Measurements from ENCODE around the gene LPAR1.
"Not testable (repeated sequence)": the region's sequence is repeated elsewhere in the genome, so short reads cannot be mapped to it uniquely, and the experiment has no call there.

Gene LPAR1

GRCh38 chr9:111063332-111063731 is 25.1 kb upstream of the LPAR1 start:
- POLR2A ChIA-PET = no interaction called here
- CTCF ChIA-PET = no interaction called here
- TF ChIP-seq FOXA1 (IDR thresholded peaks at IDR 0.05) (no peak), BHLHE40 (IDR thresholded peaks at IDR 0.05; ENCODE audit: borderline replicate concordance) (no peak), NFRKB (IDR thresholded peaks at IDR 0.05) (no peak), L3MBTL2 (conservative IDR thresholded peaks at IDR 0.05) (no peak), FOXM1 (IDR thresholded peaks at IDR 0.05; ENCODE audit: borderline replicate concordance) (no peak), SP1 (IDR thresholded peaks at IDR 0.05) (no peak), ZNF384 (IDR thresholded peaks at IDR 0.05) (no peak)
- no peak for DNase-seq (ENCODE audit: extremely low spot score)

- no peak for DNase-seq (ENCODE audit: extremely low spot score)
Measured at GRCh38 chr9:111058166-111058565, 19.9 kb upstream of the LPAR1 start.

GRCh38 chr9:111056538-111056937 is 18.3 kb upstream of the LPAR1 start:
- TF ChIP-seq NFRKB (IDR thresholded peaks at IDR 0.05) (no peak), LEF1 (IDR thresholded peaks at IDR 0.05; ENCODE audit: borderline replicate concordance) (no peak), HDGF (IDR thresholded peaks at IDR 0.05; ENCODE audit: borderline replicate concordance) (no peak), SP1 (IDR thresholded peaks at IDR 0.05) (no peak), PKNOX1 (IDR thresholded peaks at IDR 0.05) (no peak), BHLHE40 (IDR thresholded peaks at IDR 0.05; ENCODE audit: borderline replicate concordance) (no peak), FOXA1 (IDR thresholded peaks at IDR 0.05) (no peak), ELF4 (IDR thresholded peaks at IDR 0.05) (no peak), L3MBTL2 (conservative IDR thresholded peaks at IDR 0.05) (no peak), FOXK2 (IDR thresholded peaks at IDR 0.05) (no peak), ARNT (IDR thresholded peaks at IDR 0.05) (no peak), ZNF384 (IDR thresholded peaks at IDR 0.05) (no peak)
- POLR2A ChIA-PET = no interaction called here
- DNase-seq (ENCODE audit: extremely low spot score) = no peak
- CTCF ChIA-PET = no interaction called here

More at GRCh38 chr9:111058166-111058565, 19.9 kb upstream of the LPAR1 start:
- ChIA-PET POLR2A (no interaction called here), CTCF (no interaction called here)
- TF ChIP-seq FOXA1 (IDR thresholded peaks at IDR 0.05) (no peak), NFRKB (IDR thresholded peaks at IDR 0.05) (no peak), LEF1 (IDR thresholded peaks at IDR 0.05; ENCODE audit: borderline replicate concordance) (no peak), L3MBTL2 (conservative IDR thresholded peaks at IDR 0.05) (no peak), BHLHE40 (IDR thresholded peaks at IDR 0.05; ENCODE audit: borderline replicate concordance) (no peak), SUZ12 (IDR thresholded peaks at IDR 0.05) (no peak), PKNOX1 (IDR thresholded peaks at IDR 0.05) (no peak), ZNF384 (IDR thresholded peaks at IDR 0.05) (no peak), FOXM1 (IDR thresholded peaks at IDR 0.05; ENCODE audit: borderline replicate concordance) (no peak), ELF4 (IDR thresholded peaks at IDR 0.05) (no peak), HDGF (IDR thresholded peaks at IDR 0.05; ENCODE audit: borderline replicate concordance) (no peak), CTBP1 (IDR thresholded peaks at IDR 0.05; ENCODE audit: borderline replicate concordance) (no peak), SP1 (IDR thresholded peaks at IDR 0.05) (no peak), TARDBP (IDR thresholded peaks at IDR 0.05) (no peak), ARNT (IDR thresholded peaks at IDR 0.05) (no peak), FOXK2 (IDR thresholded peaks at IDR 0.05) (no peak)

- TF ChIP-seq NFRKB (IDR thresholded peaks at IDR 0.05) (no peak), BHLHE40 (IDR thresholded peaks at IDR 0.05; ENCODE audit: borderline replicate concordance) (no peak), L3MBTL2 (conservative IDR thresholded peaks at IDR 0.05) (no peak), LEF1 (IDR thresholded peaks at IDR 0.05; ENCODE audit: borderline replicate concordance) (no peak), FOXA1 (IDR thresholded peaks at IDR 0.05) (no peak), ARNT (IDR thresholded peaks at IDR 0.05) (no peak), TARDBP (IDR thresholded peaks at IDR 0.05) (no peak), CTBP1 (IDR thresholded peaks at IDR 0.05; ENCODE audit: borderline replicate concordance) (no peak), HDGF (IDR thresholded peaks at IDR 0.05; ENCODE audit: borderline replicate concordance) (no peak), PKNOX1 (IDR thresholded peaks at IDR 0.05) (no peak), ZNF384 (IDR thresholded peaks at IDR 0.05) (no peak)
- CTCF ChIA-PET = no interaction called here
- DNase-seq (ENCODE audit: extremely low spot score) = no peak
- POLR2A ChIA-PET = no interaction called here
Measured at GRCh38 chr9:111052791-111053190, 14.5 kb upstream of the LPAR1 start.

GRCh38 chr9:111051400-111051799 is 13.1 kb upstream of the LPAR1 start:
- no peak for TF ChIP-seq ARNT (IDR thresholded peaks at IDR 0.05)
- TF ChIP-seq LEF1 (IDR thresholded peaks at IDR 0.05; ENCODE audit: borderline replicate concordance) = no peak
- no peak for TF ChIP-seq L3MBTL2 (conservative IDR thresholded peaks at IDR 0.05)
- no peak for TF ChIP-seq HDGF (IDR thresholded peaks at IDR 0.05; ENCODE audit: borderline replicate concordance)
- no peak for TF ChIP-seq BHLHE40 (IDR thresholded peaks at IDR 0.05; ENCODE audit: borderline replicate concordance)
- no peak for TF ChIP-seq FOXM1 (IDR thresholded peaks at IDR 0.05; ENCODE audit: borderline replicate concordance)
- TF ChIP-seq CTBP1 (IDR thresholded peaks at IDR 0.05; ENCODE audit: borderline replicate concordance) = no peak
- CTCF ChIA-PET = no interaction called here
- POLR2A ChIA-PET = no interaction called here
- no peak for DNase-seq (ENCODE audit: extremely low spot score)

GRCh38 chr9:111050819-111051218 is 12.5 kb upstream of the LPAR1 start:
- ChIA-PET CTCF (no interaction called here), POLR2A (no interaction called here)
- TF ChIP-seq L3MBTL2 (conservative IDR thresholded peaks at IDR 0.05) = no peak
- TF ChIP-seq BHLHE40 (IDR thresholded peaks at IDR 0.05; ENCODE audit: borderline replicate concordance) = no peak
- TF ChIP-seq ELF4 (IDR thresholded peaks at IDR 0.05) = no peak
- no peak for TF ChIP-seq PKNOX1 (IDR thresholded peaks at IDR 0.05)
- no peak for TF ChIP-seq HDGF (IDR thresholded peaks at IDR 0.05; ENCODE audit: borderline replicate concordance)
- no peak for TF ChIP-seq CTBP1 (IDR thresholded peaks at IDR 0.05; ENCODE audit: borderline replicate concordance)
- no peak for TF ChIP-seq LEF1 (IDR thresholded peaks at IDR 0.05; ENCODE audit: borderline replicate concordance)
- no peak for TF ChIP-seq FOXA1 (IDR thresholded peaks at IDR 0.05)
- no peak for TF ChIP-seq ZNF384 (IDR thresholded peaks at IDR 0.05)
- TF ChIP-seq FOXM1 (IDR thresholded peaks at IDR 0.05; ENCODE audit: borderline replicate concordance) = no peak
- no peak for TF ChIP-seq ARNT (IDR thresholded peaks at IDR 0.05)
- no peak for DNase-seq (ENCODE audit: extremely low spot score)

- CTCF ChIA-PET; POLR2A ChIA-PET; DNase-seq (ENCODE audit: extremely low spot score): not testable (repeated sequence)
Measured at GRCh38 chr9:111047287-111047686, 9.0 kb upstream of the LPAR1 start.
